Lower lobe of right lung (tissue), 2 donors: Measurements from ENCODE around the gene SLC39A13. TPM values are rescaled to one million over a fixed set of nuclear protein-coding genes. Genes with fewer than 3 reads are reported as not detected.
A peak's percentile ranks its signal among the peaks of the same experiment; 100 is the strongest.

Experiments
- ATAC-seq, 2 donors: fragments of 200-7000 bp; cut with Tn5 transposase; one replicate each; pipeline ENCODE4 v1.9.1; 2020 to 2022; ENCODE audit warnings: mild to moderate bottlenecking in 2 of 2, moderate library complexity in 2 of 2
- DNase-seq: peaks from one replicate; pipeline ENCODE4 v3.0.0-alpha.2; 2020
- H3K27ac ChIP-seq: fragments of 200-600 bp; one replicate; pipeline ENCODE4 v1.8.0; 2022
- H3K27me3 ChIP-seq: fragments of 200-600 bp; one replicate; pipeline ENCODE4 v1.8.0; 2022; ENCODE audit warnings: low read depth
- H3K36me3 ChIP-seq: fragments of 200-600 bp; one replicate; pipeline ENCODE4 v1.8.0; 2022; ENCODE audit warnings: mild to moderate bottlenecking
- H3K4me1 ChIP-seq: fragments of 200-600 bp; one replicate; pipeline ENCODE4 v1.8.0; 2022
- H3K4me3 ChIP-seq: fragments of 200-600 bp; one replicate; pipeline ENCODE4 v1.8.0; 2022; ENCODE audit warnings: mild to moderate bottlenecking
- H3K9me3 ChIP-seq: fragments of 200-600 bp; one replicate; pipeline ENCODE4 v1.8.0; 2022
- intact Hi-C: fragments of 100-400 bp; cut with DNase I; formaldehyde crosslinking; loops from one replicate; pipeline ENCODE4 v1.11.0; 2022
- total RNA-seq: library from RNA; stranded (reverse); fragmentation: NEBNext Ultra II Directional; extraction: Animal tissue kit (Norgen Biotek cat#: 25700); gene quantifications from one replicate; pipeline ENCODE4 v1.2.1, GENCODE V29; 2021
- TF ChIP-seq, protein P1 (sequence below): fragments of 200-600 bp; IDR thresholded peaks from one replicate; pipeline ENCODE4 v1.8.0; 2022; ENCODE audit warnings: antibody characterized with exemption, mild to moderate bottlenecking
- donor health status: DM: no; HTN: yes; CAD: no; lungs with severe emphysema.

The SLC39A13 gene
- total RNA-seq, 1 donor from 2014 or later = 48.0 TPM

DNA sequence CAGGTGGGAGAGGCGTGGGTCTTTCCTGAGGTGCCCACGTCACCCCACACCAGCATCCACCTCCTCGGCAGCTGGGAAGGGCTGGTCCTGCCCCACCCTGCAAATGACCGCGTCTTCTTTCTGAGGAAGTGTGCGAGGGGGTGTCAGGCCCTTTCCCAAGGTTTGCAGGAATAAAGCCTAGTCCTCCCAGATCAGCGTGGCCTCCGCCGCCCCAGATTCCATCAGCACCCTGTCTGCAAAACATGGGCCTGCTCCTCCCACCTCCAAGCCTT, 14.4 kb upstream of the SLC39A13 start:
- H3K4me1 ChIP-seq = peaks cover 57% of the 10 kb centered on the region
- no peaks in the 10 kb centered on the region for H3K9me3 ChIP-seq
- H3K36me3 ChIP-seq = no peaks in the 10 kb centered on the region
- ATAC-seq (peak; percentile 20 to 34), DNase-seq (peak; percentile 80)
- H3K27me3 ChIP-seq = no peaks in the 10 kb centered on the region
- TF ChIP-seq, protein P1, sequence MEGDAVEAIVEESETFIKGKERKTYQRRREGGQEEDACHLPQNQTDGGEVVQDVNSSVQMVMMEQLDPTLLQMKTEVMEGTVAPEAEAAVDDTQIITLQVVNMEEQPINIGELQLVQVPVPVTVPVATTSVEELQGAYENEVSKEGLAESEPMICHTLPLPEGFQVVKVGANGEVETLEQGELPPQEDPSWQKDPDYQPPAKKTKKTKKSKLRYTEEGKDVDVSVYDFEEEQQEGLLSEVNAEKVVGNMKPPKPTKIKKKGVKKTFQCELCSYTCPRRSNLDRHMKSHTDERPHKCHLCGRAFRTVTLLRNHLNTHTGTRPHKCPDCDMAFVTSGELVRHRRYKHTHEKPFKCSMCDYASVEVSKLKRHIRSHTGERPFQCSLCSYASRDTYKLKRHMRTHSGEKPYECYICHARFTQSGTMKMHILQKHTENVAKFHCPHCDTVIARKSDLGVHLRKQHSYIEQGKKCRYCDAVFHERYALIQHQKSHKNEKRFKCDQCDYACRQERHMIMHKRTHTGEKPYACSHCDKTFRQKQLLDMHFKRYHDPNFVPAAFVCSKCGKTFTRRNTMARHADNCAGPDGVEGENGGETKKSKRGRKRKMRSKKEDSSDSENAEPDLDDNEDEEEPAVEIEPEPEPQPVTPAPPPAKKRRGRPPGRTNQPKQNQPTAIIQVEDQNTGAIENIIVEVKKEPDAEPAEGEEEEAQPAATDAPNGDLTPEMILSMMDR = no peak
- H3K4me3 ChIP-seq = peak overlapping the region; percentile 40
- H3K27ac ChIP-seq = peak overlapping the region; percentile 93
- intact Hi-C loops = no loop called here

DNA sequence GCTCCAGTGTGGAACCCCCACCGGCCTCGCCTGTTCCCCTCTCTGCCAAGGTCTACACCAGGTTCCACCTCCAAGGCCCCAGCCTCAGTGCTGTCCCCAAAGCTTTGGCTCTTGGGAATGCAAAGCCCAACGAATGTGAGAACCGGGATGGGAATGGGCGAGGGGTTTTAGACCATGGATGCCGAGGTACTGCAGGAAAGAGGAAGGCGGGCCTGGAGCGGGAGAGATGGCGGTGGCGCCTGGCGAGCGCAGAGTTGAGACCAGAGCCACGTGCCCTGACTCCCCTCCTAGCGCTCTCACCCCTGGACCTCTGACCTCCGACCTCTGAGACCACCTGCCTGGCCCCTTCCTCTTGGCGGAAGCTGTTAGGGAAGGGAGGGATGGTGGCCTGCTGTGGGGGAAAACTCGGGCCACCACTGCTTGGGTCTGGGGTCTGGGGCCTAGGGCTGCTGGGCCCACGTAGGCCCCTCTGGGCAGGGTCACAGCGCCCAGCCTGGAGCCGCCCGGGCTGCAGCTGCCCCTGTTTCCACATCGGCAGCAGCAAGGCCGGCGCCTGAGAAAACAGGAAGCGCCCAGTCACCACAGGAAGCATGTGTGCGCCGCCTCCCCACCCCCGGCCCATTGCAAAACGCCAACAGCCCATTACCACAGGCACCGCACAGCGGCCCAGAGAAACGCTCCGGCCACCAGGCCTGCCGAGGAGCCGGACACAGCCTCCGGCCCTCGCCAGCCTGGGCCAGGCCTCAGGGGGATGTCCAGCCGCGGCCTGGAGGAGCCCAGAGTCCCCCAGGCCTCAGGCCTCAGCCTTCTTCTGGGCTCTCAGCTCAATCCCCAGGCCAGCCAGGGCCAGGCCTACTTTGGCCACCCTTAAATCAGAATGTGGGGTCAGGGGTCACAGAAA, 13.8 kb upstream of the SLC39A13 start:
- peak; percentile 87 for DNase-seq
- peaks cover 57% of the 10 kb centered on the region for H3K4me1 ChIP-seq
- H3K4me3 ChIP-seq = peak overlapping the region; percentile 40
- intact Hi-C loops = no loop called here
- H3K9me3 ChIP-seq = no peaks in the 10 kb centered on the region
- H3K27ac ChIP-seq = peak overlapping the region; percentile 93
- ATAC-seq = peak; percentile 70 to 74
- H3K27me3 ChIP-seq = no peaks in the 10 kb centered on the region
- TF ChIP-seq, protein P1 = no peak
- no peaks in the 10 kb centered on the region for H3K36me3 ChIP-seq

DNA sequence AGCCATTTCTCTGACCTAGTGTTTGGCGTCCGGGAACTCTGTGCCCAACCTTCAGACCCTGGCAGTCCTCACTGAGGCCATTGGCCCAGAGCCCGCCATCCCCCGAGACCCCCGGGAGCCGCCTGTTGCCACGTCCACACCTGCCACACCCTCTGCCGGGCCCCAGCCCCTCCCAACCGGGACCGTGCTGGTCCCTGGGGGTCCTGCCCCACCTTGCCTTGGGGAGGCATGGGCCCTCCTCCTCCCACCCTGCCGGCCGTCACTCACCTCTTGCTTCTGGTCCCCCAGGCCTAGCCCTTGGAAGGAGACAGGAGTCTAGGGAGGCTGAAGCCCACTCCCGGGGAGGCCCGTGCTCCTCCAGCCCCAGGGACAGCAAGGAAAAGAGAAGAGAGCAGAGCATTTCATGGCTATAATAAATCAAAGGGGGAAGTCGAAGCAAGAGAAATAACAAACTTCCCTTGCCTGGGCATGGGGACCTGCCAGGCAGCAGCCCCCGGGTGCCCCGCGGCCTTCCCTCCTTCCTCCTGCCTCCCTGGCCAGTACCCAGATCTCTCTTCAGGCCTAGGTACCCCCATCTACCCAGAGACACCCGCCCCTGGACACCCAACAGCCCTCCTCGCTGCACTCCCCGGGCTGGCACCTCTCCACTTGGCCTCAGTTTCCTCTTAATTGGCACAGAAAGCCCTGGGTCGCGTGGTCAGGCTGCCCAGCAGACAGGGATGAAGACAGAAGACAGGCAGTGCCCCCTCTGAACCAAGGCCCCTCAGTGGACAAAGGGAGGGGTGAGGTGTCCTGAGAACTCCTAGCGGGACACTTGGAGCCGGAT, 13.0 kb upstream of the SLC39A13 start:
- H3K9me3 ChIP-seq = no peaks in the 10 kb centered on the region
- peaks cover 59% of the 10 kb centered on the region for H3K4me1 ChIP-seq
- ATAC-seq (no peak), DNase-seq (no peak)
- TF ChIP-seq, protein P1 = no peak
- no peaks in the 10 kb centered on the region for H3K27me3 ChIP-seq
- peak overlapping the region; percentile 93 for H3K27ac ChIP-seq
- H3K36me3 ChIP-seq = no peaks in the 10 kb centered on the region
- intact Hi-C loops = no loop called here
- peak overlapping the region; percentile 40 for H3K4me3 ChIP-seq

DNA sequence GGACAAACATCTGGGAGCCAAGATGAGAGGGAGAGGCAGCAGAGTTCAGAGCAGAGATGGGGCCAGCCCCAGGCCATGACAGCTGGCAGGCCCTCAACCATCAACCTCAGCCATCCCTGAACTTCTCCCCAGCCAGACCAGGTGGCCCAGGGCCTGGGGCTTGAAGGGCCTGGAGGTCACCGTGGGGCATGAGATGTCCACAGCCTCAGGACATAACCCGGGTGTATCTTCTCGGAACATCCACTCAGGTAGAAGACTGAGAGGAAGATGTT, 12.4 kb upstream of the SLC39A13 start:
- TF ChIP-seq, protein P1 = no peak
- Histone ChIP-seq H3K27ac (peak overlapping the region; percentile 93), H3K36me3 (no peaks in the 10 kb centered on the region), H3K27me3 (no peaks in the 10 kb centered on the region), H3K9me3 (no peaks in the 10 kb centered on the region), H3K4me3 (no peak overlapping the region), H3K4me1 (peaks cover 59% of the 10 kb centered on the region)
- ATAC-seq (no peak), DNase-seq (no peak)
- intact Hi-C loops = no loop called here

DNA sequence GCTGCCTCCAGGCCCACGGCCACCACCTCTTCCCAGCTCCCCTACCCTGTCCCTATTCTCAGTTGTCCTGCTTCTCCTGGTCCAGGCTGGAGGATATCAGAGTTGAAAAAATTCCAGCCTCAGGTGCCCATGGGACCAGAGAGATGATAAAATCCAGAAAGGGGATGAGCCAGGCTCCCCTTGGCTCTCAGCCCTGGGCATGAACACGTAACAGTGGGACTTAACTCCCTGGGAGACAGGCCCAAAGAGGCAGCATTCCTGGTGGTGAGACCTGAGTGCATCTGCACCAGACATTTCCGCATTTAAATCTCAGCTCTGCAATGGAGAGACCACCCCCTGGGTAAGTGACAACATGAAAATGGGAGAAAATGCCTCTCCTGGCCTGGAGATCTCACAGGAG, 10.4 kb upstream of the SLC39A13 start:
- Histone ChIP-seq H3K27ac (no peak overlapping the region), H3K9me3 (no peaks in the 10 kb centered on the region), H3K4me1 (peaks cover 50% of the 10 kb centered on the region), H3K27me3 (no peaks in the 10 kb centered on the region), H3K4me3 (no peak overlapping the region), H3K36me3 (no peaks in the 10 kb centered on the region)
- ATAC-seq = no peak
- TF ChIP-seq, protein P1 = no peak
- intact Hi-C loops = no loop called here
- no peak for DNase-seq
